HL-60/S4 treated with phorbol 12-myristate 13-acetate at 8.2 ng/mL for 4 days and 3 days (cell line): ENCODE results near the gene ZBTB7C.

ENCODE experiments used
- in situ Hi-C: fragments of 300-500 bp; cut with MboI; formaldehyde crosslinking; loops from 2 replicates; pipeline ENCODE4 v1.15.0; 2022; ENCODE audit warnings: low sequenced_read_pairs

ZBTB7C gene

DNA sequence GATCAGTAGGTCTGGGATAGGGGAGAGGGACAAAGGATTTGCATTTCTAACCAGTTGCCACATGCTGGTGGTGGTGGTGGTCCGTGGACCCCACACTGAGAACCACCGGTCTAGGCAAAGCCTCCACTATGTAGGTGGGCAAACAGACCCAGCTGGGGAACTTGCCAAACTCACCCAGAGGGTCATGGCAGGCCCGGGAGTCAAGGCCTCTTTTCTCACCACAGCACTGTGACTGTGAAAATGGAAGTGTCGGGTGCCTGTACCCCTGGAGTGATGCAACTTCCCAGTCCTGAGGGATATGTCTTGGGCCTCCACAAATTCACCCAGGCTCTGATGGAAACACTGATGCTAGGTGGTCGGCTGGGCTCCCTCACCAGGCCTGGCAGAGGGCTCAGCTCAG, 377.5 kb downstream of the ZBTB7C start:
- in situ Hi-C loops = loop anchor here (25.0 kb wide), 1 partner anchor 406 kb away; no protein-coding TSS in a partner anchor

DNA sequence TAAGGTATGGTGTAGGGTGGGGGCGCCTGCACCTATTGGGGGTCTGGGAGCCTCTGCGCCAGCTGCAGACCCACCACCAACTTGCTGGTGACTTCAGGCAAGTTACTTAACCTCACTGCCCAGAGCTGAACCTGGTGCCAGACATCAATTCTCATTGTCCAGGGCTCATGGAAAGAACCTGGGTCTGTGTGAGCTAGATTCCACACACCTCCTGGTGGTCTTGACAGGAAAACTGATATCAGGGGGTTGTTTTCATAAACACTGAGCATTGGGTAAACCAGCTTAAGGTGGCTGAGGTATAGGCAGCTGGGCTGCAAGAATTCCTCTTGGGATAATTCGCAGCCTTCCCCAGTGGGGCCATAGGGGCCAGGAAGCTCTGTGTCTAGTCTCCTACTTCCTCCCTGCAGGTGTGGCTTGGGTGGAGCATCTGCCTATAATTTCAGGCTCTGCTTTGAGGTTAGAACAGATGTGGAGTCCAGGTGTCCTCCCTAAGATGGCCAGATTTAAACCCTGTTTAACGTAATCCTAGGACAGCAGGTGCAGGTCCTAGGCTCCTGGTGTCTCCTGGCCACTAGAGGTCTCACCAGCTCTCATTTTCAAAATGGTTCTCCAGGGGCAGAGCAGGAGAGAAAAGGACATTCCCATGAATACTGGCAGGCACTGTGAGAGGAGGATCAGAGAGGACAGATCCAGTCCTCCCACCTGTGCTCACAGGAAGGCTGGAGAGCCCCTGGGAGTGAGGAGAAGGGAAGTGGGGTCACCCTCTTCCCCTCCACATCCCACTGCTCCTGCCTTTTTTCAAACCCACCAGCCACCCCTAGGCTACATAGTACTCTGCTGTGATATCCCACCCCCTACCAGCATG, 378.3 kb downstream of the ZBTB7C start:
- in situ Hi-C loops = loop anchor here (25.0 kb wide), 1 partner anchor 406 kb away; no protein-coding TSS in a partner anchor

DNA sequence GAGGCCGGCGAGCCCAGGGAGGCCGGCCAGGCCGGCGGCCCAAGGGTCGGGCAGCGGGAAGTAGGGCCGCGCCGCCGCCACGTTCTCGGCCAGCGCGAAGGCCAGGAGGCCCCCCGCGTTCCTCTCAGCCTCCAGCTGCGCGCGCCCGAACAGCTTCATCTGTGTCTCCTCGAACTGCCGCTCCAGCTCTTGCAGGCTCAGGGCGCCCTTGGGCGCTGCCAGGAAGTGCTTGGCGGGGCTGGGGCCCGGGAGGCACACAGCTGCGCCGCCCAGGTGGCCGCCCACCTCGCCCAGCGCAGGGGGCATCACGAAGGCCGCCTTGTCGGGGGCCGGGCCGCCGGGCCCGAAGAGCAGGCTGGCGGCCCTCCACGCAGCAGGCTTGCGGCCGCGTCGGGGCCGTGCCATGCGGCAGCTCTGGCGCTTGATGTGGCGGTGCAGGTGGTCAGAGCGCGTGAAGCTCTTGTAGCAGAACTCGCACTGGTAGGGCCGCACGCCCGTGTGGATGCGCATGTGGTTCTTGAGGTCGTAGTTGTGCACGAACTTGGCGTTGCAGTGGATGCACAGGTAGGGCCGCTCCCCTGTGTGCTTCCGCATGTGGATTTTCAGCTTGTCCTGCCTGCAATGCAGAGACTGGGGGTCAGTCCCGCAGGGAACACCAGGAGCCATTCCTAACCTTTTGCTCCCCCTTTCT, 379.7 kb downstream of the ZBTB7C start:
- in situ Hi-C loops = loop anchor here (25.0 kb wide), 1 partner anchor 408 kb away; no protein-coding TSS in a partner anchor

DNA sequence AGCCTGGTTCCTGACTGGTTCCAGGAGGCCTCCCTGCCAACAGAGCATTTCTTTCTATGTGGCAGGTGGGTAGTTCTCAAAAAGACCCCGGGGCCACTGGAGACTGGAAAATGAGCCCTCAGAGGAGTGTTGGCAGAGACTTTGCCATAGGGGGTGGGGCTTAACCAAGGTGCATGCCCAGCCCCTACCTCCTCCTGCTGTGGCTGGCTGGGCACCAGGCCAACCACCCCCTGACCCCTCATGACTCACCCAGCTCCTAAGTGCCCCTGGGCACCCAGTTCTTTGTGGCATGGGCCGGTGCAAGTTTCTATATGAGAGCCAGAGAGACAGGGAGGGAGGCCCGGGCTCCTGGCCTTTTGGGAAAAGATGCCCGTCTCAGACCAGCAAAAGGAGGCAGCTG, 380.5 kb downstream of the ZBTB7C start:
- in situ Hi-C loops = loop anchor here (25.0 kb wide), 1 partner anchor 409 kb away; no protein-coding TSS in a partner anchor

DNA sequence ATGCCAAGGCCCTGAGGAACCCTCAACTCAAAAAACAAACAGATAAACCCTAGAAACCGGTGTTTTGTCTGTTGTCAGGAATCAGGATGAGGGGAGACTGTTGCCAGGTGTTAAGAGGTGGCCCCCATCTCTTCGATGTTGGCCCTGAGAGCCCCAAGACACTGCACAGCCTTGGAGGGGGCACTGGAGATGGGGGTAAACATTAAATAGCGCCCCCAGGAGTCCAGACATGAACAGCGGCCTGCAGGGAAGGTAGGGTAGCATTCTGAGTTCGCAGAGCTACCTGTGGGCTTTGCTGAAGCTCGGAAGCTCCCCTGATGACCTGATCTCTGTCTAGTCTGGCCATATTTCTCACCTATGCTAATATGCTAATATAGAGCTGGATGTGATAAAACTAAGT, 381.1 kb downstream of the ZBTB7C start:
- in situ Hi-C loops = loop anchor here (25.0 kb wide), 1 partner anchor 409 kb away; no protein-coding TSS in a partner anchor

DNA sequence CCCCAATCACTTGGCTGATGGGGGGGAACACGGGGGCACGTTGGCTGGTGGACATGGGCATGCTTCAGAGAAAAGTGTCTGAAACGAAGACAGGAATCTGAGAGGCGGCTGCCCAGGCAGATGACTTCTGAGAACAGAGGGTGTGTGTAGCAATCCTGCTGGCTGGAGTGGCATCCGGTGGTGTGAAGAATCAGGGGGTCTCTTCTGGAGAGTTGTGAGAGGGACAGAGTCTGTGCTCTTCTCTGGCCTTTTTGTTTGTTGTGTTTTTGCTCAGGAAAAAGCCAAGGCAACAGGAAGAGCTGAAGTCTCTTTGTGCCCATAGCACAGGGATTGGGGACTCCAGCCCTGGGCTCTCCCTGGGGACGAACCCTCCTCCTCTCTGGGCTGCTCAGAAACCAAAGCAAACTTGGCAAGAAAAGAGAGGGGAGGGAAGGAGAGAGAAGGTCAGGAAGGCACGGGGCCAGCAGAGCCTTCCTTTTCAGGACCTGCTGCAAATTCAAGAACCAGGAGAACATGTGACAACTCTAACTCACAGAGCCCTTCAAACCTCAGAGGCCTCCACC, 381.7 kb downstream of the ZBTB7C start:
- in situ Hi-C loops = loop anchor here (25.0 kb wide), 1 partner anchor 410 kb away; no protein-coding TSS in a partner anchor

DNA sequence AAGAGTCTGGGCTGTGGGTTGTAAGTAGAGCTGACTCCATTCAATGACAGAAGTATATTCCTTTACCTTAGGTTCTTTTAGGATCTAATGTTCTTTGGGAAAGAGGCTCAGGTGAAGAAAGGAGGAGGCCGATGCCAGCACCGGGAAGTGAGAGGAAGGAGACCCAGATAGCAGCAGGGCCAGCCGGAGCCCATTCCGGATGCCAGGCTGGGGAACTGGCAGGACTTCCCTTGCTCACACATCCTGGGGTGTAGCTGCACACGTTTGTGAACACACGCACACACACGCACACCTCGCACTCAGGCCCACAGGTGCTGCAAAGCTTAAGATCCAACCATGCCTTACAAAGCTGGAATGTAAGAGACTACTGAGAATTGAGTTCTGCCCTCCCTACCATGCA, 383.0 kb downstream of the ZBTB7C start:
- in situ Hi-C loops = loop anchor here (25.0 kb wide), 1 partner anchor 411 kb away; no protein-coding TSS in a partner anchor

DNA sequence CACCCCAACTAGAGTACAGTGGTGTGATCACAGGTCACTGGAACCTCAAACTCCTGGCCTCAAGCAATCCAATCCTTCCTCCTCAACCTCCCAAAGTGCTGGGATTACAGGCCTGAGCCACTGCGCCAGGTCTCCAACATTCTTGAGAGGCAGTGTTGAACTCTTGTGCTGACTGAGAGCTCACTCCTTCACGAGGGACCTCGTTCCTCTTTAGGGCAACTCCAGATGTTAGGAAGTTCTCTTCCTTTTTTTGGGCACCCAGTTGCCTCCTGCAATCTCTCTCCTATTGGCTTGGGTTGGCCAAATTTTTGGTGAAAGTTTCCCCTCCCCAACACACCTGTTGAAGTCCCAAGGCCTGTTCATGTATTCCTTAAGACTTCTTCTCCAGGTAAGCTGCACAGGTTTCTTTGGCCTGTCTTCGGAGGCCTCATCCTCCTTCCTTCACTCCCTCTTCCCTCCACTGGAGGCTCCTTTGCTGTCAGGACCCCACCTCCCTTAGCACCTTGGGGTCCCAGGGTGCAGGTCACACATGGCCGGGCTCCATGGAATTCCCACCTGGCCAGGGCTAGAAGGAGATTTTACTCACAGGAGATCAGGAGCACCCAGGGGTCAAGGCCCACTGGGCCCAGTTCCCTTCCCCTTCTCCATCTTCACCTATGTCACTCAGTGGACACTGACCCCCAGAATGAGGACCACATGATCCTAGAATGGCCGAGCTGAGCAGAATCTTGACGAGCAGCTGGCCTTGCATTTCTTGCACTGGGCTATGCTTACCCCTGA, 384.1 kb downstream of the ZBTB7C start:
- in situ Hi-C loops = loop anchor here (25.0 kb wide), 2 partner anchors 238 to 412 kb away; no protein-coding TSS in a partner anchor

DNA sequence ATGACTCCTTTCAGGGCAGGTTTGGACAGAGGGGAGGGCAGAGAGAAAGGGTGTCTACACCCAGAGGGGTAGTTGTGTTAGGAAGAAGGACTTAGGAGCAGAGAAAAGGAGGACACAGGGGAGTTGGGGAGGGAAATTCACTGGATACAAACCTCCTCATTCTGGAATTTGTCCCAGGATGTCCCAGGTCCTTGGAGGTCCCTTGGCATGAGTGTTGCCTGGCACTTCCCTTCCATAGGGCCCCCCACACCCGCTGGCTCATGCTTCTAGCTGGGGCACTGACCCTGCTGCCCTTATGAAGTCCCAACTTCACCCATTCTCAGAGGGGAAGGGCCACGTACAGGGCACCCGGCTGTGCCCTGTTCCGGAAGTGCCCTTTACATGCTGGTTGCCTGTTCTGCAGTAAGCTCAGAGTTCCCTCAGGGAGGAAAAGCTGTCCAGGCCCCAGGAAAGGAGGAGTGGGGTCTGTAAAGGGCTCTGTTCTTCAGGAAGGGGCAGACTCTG, 385.1 kb downstream of the ZBTB7C start:
- in situ Hi-C loops = loop anchor here (25.0 kb wide), 1 partner anchor 237 kb away; no protein-coding TSS in a partner anchor

DNA sequence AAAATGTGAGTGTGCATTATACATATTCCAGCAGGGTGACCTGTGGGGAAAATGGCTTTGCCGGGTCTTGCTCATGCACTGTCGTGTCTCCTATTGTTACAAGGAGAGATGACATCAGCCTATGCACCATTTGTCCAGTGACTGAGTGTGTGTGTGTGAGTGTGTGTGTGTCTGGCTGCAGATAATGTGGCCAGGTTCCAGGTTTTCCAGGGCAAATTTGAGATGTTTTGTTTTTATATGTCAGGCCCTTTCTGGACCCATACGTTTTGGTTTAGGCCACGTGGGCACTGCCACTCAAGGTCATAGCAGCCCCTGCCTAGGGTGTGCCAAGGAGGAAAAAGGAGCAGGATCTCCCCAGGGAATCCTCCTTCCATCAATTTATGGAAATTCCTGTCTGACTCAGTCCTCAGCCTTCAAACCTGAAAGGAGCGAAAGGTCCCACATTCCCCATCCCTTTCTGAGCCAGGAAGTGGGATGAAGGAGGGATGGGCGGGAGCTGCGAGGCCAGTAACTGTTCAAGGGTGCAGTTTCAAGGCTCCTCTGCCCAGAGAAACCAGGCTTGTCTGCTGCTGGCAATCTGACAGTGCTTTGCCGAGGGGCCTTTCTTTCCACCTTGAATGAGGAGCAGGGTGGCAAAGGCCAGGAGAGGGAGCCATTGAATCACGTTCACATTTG, 385.7 kb downstream of the ZBTB7C start:
- in situ Hi-C loops = loop anchor here (25.0 kb wide), 1 partner anchor 236 kb away; no protein-coding TSS in a partner anchor

DNA sequence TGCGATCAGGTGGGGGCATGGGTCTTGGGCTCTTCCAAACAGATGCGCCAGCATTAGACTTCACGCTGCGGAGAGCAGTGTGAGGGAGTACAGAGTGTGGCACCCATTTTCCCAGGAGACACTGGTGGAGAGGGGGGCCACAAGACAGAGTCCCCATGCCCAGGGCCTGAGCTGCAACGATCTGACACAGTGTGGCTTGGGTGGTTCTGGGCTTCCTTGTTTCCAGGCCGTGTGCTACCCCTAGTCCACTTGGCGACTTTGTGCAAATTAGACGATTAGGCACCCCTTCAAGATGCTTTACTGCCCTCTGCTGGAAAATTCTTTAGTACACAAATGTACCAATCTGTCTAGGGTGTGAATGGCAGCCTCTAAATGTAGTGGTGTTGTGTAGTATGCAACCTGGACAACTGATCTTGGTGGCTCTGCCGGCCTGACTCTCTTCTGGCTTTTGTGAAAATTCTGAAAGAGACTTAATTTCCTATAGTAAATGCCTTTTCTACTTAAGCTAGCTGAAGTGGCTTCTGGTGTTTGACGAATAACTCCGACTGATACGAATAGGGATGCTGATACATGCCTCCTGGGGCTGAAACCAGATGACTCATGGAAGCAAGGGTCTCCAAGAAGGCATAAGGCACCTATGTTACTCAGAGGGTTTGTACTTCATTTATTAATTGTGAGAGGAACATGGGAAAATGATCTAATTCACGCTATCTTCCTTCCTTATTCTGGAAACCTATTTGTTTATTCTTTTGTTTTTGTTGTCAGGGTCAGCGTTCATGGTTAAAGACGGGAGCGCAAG, 386.5 kb downstream of the ZBTB7C start:
- in situ Hi-C loops = loop anchor here (25.0 kb wide), 1 partner anchor 235 kb away; no protein-coding TSS in a partner anchor

DNA sequence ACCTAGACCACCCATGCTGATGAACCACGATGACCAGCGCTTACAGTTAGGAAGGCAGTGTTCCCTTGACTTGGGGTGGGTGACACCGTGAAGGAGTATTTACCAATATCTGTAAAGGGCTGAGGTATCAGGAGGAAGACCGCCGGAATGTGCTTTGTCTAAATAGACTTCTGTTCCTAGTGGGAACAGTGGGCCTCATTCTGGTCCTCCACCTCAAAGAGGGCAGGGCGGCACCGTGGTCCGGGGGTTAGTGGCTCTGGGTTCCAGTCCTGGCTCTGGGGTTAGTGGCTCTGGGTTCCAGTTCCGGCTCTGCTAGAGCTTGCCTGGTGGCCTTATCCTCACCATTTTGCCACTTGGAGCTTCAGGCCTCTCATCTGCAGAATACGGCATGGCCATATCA, 387.2 kb downstream of the ZBTB7C start:
- in situ Hi-C loops = loop anchor here (25.0 kb wide), 1 partner anchor 235 kb away; no protein-coding TSS in a partner anchor

DNA sequence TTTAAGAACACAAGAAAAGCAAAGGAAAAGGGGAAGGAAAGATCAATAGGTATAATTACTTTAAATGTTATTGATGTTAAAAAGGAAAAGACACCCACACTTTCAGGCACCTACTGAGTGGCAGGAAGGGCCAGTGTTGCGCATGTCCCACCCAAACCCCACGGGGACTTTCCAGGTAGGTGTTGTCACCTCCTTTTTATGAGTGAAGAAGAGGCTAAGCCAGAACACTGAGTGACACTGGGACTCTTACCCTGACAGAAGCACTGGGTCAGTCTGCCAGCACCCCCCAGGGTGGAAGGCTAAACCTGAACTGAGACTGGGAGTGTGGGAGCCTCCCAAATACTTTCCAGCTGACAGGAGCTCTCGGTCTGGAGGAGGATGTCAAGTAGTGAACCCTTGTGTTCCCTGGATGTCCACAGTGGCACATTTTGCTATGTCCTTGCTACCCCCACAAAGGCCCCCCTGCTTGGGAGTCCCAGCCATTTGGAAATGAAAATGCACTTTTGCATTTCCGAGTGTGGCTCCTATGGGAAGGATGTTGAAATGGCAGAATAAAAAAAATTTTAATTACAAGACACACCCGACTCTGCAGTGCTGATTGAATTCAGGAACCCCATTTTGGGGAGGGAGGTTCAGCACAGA, 387.8 kb downstream of the ZBTB7C start:
- in situ Hi-C loops = loop anchor here (25.0 kb wide), 1 partner anchor 234 kb away; no protein-coding TSS in a partner anchor

DNA sequence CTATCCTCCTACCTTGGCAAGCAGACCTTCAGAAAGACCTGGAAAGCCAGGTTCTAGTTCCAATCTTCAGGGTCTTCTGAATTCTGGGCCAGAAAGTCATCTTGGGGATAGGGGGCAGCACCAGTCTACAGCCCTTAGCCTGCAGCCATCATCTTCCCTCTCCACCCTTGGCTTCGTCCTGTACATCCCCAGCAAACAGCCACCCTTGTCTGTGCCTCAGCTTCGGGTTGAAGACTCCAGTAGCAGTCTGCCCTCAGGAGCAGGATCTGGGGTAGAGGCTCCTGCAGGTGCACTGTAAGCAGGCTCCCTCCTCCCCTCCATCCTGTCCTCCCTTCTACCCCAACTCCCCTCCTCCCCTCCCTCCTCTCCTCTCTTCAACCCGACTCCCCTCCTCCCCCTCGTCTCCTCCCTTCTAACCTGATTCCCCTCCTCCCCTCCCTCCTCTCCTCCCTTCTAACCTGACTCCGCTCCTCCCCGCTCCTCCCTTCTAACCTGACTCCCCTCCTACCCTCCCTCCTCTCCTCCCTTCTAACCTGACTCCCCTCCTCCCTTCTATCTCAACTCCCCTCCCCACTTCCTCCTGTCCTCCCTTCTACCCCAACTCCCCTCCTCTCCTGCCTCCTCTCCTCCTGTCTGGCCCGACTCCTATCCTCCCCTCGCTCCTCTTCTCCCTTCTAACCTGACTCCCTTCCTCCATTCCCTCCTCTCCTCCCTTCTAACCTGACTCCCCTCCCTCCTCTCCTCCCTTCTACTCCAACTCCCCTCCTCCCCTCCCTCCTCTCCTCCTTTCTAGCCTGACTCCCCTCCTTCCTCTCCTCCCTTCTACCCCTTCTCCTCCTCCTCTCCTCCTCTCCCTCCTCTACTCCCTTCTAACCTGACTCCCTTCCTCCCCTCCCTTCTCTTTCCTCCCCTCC, 388.6 kb downstream of the ZBTB7C start:
- in situ Hi-C loops = loop anchor here (25.0 kb wide), 1 partner anchor 233 kb away; no protein-coding TSS in a partner anchor

DNA sequence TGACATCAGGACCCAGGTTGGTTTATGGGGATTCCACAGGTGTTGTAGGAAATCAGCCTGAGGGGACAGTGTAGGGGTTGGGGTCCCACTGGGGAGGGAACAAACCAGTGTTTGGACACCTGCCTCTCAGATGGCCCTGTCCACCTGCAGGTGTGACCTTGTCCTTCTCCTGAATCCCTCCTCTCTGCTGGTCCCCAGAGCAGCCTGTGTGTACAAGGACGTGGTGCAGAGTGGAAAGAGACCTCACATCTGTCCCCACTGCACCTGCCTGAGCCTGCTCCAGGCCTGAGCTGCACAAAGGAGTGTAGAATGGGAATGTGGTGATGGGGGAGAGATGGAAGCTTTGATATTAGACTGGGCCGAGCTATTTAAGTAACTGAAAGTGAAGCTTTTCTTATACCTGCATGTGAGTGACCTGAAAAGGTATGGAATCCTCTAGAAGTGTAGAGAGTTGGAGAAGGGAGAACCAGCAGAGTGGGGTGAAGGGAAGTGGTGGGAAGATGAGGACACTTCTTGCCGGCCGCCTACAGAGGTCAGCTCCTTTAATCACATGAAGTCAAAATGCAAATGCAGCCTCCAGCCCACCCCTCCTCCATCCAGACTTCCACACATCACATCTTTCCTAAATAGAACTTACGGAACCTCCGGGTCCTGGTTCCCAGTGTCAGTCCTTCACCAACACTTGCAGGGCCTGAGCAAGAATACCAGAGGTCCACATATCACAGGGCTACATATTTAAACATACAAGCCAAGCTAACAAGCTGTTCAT, 389.4 kb downstream of the ZBTB7C start:
- in situ Hi-C loops = loop anchor here (25.0 kb wide), 1 partner anchor 232 kb away; no protein-coding TSS in a partner anchor

DNA sequence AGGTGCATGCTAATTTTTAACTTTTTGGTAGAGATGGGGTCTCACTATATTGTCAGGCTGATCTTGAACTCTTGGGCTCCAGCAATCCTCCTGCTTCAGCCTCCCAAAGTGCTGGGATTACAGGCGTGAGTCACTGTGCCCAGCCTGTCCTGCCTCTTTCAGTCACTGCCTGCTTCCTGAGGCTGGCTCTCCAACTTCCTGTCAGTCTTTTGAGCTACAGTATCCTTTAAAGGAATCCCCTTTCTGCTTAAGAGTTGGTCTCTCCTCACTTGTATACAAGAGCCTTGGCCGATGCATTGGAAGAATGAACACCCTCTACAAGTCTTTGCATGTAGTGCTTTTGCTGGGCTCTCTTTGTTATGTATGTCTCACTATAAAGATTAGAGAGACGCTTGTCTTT, 390.3 kb downstream of the ZBTB7C start:
- in situ Hi-C loops = loop anchor here (25.0 kb wide), 1 partner anchor 232 kb away; no protein-coding TSS in a partner anchor
